GM19372 (cell line): Measurements from ENCODE around the gene ADM.

Source experiments
- ATAC-seq: cut with Tn5 transposase; IDR thresholded peaks from one replicate; pipeline ENCODE4 v1.9.1; 2021; ENCODE audit warnings: mild to moderate bottlenecking, low read depth, moderate library complexity; ENCODE audit not compliant: unreplicated experiment

Gene ADM

GRCh38 chr11:10288881-10289764 is 15.8 kb upstream of the ADM start:
- ATAC-seq, result no peak

GRCh38 chr11:10289765-10290380 is 15.0 kb upstream of the ADM start:
- ATAC-seq, result no peak

GRCh38 chr11:10291801-10292638 is 12.9 kb upstream of the ADM start:
- ATAC-seq, result no peak

GRCh38 chr11:10293423-10294289 is 11.2 kb upstream of the ADM start, which contains the start of gene SBF2:
Gene SBF2, minus strand, starts transcription at chr11:10294219. Its CDS starts 150 bp downstream, at chr11:10294069.
- peak; percentile 48 for ATAC-seq

GRCh38 chr11:10294290-10294953 is 10.5 kb upstream of the ADM start:
- ATAC-seq, result no peak

GRCh38 chr11:10295064-10295901 is 9.6 kb upstream of the ADM start:
- ATAC-seq, result no peak

GRCh38 chr11:10298342-10298741 is 6.5 kb upstream of the ADM start:
- ATAC-seq, result peak; percentile 87

GRCh38 chr11:10301656-10302358 is 3.1 kb upstream of the ADM start:
- no peak for ATAC-seq

- ATAC-seq, result no peak
Observed at GRCh38 chr11:10302359-10302743, 2.5 kb upstream of the ADM start.

GRCh38 chr11:10302744-10303557 is 1.9 kb upstream of the ADM start:
- no peak for ATAC-seq

- ATAC-seq, result no peak
Observed at GRCh38 chr11:10303558-10304363, 1.1 kb upstream of the ADM start.

GRCh38 chr11:10305262-10305963 is 540 bp downstream of the ADM start:
- no peak for ATAC-seq

- no peak for ATAC-seq
Observed at GRCh38 chr11:10305964-10306918, 1.4 kb downstream of the ADM start.

GRCh38 chr11:10307022-10307399 is 2.1 kb downstream of the ADM start:
- ATAC-seq, result no peak
